Measurements from ENCODE around the gene RERE. TPM values are rescaled to one million over a fixed set of nuclear protein-coding genes. Genes with fewer than 3 reads are reported as not detected.

RERE gene
- total and polyA plus RNA-seq, 2 experiments from 2014 or later: 148 to 170 TPM

GRCh38 chr1:8473121-8473875 is 344.1 kb downstream of the RERE start:
- peaks cover 37% of the 10 kb centered on the region for H3K4me1 ChIP-seq (ENCODE audit: insufficient read depth)
- no peak for TF ChIP-seq JUNB (IDR thresholded peaks at IDR 0.05; ENCODE audit: unreplicated experiment)
- TF ChIP-seq ZNF114 (CRISPR knock-in tag; IDR thresholded peaks at IDR 0.05): no peak
- no peak for TF ChIP-seq NANOG (IDR thresholded peaks at IDR 0.05; ENCODE audit: borderline replicate concordance)
- no peak for TF ChIP-seq CTCF (conservative IDR thresholded peaks at IDR 0.05; ENCODE audit: low read depth in 2 of 2)
- no peak for TF ChIP-seq ETS1 (IDR thresholded peaks at IDR 0.05)
- TF ChIP-seq POLR2AphosphoS5 (IDR thresholded peaks at IDR 0.05; ENCODE audit: low read depth): no peak
- no peak for TF ChIP-seq EZH2phosphoT487 (IDR thresholded peaks at IDR 0.05; ENCODE audit: unreplicated experiment)
- no peak for TF ChIP-seq STAT1 (IDR thresholded peaks at IDR 0.05; ENCODE audit: unreplicated experiment)
- no peak for TF ChIP-seq EZH2 (IDR thresholded peaks at IDR 0.05; ENCODE audit: low read depth, unreplicated experiment)
- TF ChIP-seq CREB1 (CRISPR knock-in tag; IDR thresholded peaks at IDR 0.05; ENCODE audit: low read depth): no peak
- no peak for TF ChIP-seq ZNF462 (CRISPR knock-in tag; IDR thresholded peaks at IDR 0.05)
- no peak for TF ChIP-seq REST (IDR thresholded peaks at IDR 0.05; ENCODE audit: unreplicated experiment)
- no peak for TF ChIP-seq ZNF331 (CRISPR knock-in tag; IDR thresholded peaks at IDR 0.05; ENCODE audit: low read depth)
- DNase-seq (ENCODE audit: low spot score) (no peak), ATAC-seq (peak; percentile 22; the same call in 2 of the 3 replicates)
- Mint-ChIP-seq H3K9me3 (no peaks in the 10 kb centered on the region), H3K27ac (peak overlapping the region; percentile 44; the same call in 1 of the 2 replicates), H3K4me1 (peaks cover 46% of the 10 kb centered on the region), H3K27me3 (ENCODE audit: insufficient read depth, low read depth, poor library complexity) (peaks cover 9% of the 10 kb centered on the region), H3K4me3 (no peak overlapping the region), H3K36me3 (ENCODE audit: low read depth) (peaks cover 2% of the 10 kb centered on the region; the same call in 1 of the 3 replicates)
- H3K27me3 ChIP-seq (ENCODE audit: insufficient read depth): no peaks in the 10 kb centered on the region
- no peaks in the 10 kb centered on the region for H3F3A ChIP-seq (replicated peaks; ENCODE audit: low read depth)
- peaks cover 14% of the 10 kb centered on the region for H4K20me1 ChIP-seq (replicated peaks; ENCODE audit: insufficient read depth)
- H3K36me3 ChIP-seq (ENCODE audit: insufficient read depth): no peaks in the 10 kb centered on the region
- peaks cover 62% of the 10 kb centered on the region for H3K79me2 ChIP-seq (replicated peaks; ENCODE audit: insufficient read depth)
- H3K4me3 ChIP-seq: no peak overlapping the region
- H3K4me2 ChIP-seq: no peak overlapping the region
- H3K27ac ChIP-seq (ENCODE audit: low read depth): no peak overlapping the region
- no peaks in the 10 kb centered on the region for H3K9me2 ChIP-seq (ENCODE audit: insufficient read depth)
- no peak overlapping the region for H2AFZ ChIP-seq
